IPS DF 4.7 (cell line): ENCODE measurements around the gene DYDC1.
"Not testable (repeated sequence)": the region's sequence is repeated elsewhere in the genome, so short reads cannot be mapped to it uniquely, and the experiment has no call there.

ENCODE experiments used
- DNase-seq: peaks from one replicate; pipeline ENCODE4 v3.0.0-alpha.2; 2013; ENCODE audit warnings: low spot score; ENCODE audit errors: extremely low read depth

The DYDC1 gene

DNA sequence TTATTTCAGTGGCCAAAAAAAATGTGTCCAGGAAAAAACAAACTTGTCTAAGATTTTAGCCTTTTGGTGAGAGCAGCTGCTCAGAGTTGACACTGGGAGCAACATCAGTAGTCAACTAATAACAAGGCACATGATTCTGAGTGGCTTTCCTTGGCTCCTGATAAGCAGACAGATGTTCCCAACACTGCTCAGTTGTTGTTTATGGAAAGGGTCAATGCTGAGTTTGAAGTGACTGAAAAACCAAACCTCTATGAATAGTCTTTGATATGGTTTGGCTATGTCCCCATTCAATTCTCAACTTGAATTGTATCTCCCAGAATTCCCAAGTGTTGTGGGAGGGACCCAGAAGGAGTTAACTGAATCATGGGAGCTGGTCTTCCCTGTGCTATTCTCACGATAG, 12.3 kb downstream of the DYDC1 start:
- no peak for DNase-seq

DNA sequence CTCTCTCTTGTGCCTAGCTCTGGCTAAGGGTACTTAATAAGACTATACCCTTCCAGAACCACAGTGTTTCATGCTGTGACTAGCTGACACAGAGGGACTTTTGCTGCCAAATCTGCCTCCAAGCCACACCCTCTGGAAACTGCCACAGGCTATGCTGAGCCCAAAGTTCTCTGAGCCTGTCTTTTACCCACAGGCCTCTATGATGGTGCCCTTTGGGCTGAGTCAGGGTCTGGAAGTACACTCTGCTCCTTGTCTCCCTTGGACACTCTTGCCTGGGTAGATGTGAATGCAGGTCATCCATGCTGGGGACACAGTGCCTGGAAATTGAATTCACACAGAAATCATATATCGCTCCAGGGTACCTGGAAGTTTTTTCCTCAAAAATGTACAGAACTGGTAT, 22.6 kb downstream of the DYDC1 start:
- no peak for DNase-seq

GRCh38 chr10:80324891-80325364, 31.6 kb downstream of the DYDC1 start:
- DNase-seq = no peak

DNA sequence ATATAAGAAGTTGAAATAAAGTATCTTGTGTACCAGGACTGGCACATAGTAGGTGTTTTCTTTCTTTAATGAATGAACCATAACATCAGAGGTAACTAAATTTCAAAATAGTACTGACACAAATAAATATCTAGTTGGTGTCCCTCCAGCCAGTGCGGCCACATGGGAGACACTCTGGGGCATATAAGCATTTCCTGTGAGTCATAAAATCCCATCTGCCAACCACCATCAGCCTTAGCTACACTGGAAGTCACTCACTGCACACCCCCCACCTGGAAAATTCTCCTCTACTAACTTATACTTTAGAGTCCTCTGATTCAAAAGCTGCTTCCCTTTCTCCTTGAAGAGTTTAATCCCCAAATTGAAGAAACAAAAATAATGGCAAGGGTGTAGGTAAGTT, 32.5 kb downstream of the DYDC1 start:
- DNase-seq = no peak

DNA sequence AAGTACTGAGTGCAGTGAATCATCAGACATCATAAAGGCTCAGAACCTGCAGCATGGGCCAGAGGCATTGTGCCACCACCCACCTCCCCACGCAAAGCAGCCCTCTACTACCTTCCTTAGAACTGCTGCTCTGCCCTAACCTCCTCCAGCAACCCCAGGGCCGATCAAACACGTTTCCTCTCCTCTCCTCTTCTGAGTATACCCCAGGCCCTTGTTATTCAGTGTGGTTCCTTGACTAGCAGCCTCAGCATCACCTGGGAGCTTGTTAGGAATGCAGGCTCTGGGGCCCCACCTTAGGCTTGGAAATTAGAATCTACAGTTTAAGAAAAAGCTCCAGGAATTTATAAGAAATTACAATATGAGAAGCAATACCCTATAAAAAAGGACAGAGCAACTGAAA, 33.2 kb downstream of the DYDC1 start:
- DNase-seq = no peak

GRCh38 chr10:80322711-80323110, 33.8 kb downstream of the DYDC1 start:
- no peak for DNase-seq

GRCh38 chr10:80322158-80322557, 34.4 kb downstream of the DYDC1 start:
- no peak for DNase-seq

DNA sequence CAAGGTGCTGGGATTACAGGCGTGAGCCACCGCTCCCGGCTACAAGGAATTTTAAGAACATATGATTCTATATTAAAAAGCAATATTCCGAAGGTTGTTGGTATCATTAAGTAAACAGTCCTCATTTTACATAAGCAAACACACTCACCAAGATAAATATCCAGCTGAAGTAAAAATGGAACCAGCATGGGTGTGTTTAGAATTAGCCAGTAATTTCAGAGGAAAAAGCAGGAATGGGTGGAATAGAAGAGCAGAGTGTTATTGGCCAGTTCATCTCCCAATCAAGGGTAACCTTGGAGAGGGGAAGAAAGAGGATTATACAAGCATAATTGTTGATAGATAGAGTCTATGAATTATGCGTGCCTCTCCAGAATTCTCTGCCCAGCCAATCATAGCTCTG, 35.4 kb downstream of the DYDC1 start:
- DNase-seq = no peak

DNA sequence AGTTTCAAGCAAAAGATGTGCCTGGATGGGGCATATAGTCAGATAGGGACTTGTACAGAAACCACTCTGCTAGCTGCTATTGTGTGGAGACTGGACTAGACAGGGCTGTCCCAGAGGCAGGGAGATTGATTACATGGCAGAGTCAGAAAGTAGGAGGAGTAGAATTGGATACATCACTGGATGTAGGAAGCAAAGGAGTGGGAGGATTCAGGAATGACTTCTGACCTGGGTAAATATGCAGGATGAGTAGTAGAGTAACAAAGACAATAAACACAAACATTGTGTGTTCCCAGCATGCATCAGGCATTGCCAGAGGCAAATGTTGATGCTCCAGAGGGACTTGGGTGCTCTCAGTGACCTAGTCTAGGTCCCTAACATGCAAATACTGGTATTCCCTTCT, 36.2 kb downstream of the DYDC1 start:
- DNase-seq = no peak

- no peak for DNase-seq
Observed at GRCh38 chr10:80319725-80320290, 36.7 kb downstream of the DYDC1 start.

- no peak for DNase-seq
Observed at GRCh38 chr10:80319318-80319717, 37.2 kb downstream of the DYDC1 start.

DNA sequence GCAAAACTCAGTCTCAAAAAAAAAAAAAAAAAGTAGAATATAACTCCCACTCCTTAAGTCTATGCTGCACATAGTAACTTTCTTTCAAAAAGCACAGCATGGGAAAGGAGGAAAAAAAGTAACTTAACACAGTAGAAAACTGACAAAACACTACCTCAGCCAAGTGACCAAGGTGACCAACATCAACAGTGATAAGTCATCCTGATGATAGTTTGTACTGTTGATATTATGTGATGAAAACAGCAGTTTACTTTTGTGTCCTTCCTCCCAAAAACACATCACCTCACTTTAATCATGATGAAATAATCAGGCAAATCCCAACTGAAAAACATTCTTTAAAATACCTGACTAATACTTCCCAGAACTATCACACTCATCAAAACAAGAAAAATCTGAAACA, 37.8 kb downstream of the DYDC1 start:
- DNase-seq = no peak

DNA sequence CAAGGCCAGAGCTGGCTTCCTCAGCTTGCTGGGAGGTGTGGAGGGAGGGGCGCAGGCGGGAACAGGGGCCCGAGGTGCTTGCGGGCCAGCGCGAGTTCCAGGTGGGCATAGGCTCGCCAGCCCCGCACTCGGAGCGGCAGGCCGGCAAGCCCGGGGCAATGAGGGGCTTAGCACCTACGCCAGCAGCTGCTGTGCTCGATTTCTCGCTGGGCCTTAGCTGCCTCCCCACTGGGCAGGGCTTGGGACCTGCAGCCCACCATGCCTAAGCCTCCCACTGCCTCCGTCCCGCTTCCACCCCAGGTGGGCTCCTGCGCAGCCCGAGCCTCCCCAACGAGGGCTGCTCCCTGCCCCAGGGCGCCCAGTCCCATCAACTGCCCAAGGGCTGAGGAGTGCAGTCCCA, 41.2 kb downstream of the DYDC1 start:
- DNase-seq = no peak

DNA sequence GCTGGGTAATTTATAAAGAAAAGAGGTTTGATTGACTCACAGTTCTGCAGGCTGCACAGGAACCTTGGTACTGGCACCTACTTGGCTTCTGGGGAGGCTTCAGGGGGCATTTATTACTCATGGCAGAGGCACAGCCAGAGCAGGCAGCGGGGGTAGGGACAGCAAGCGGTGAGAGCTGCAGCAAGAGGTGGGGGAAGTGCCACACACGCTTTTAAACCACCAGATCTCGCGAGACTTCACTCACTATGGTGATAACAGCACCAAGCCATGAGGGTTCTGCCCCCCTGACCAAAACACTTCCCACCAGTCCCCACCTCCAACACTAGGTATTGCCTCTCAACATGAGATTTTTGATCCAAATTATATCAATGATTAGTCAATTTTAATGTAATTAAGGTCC, 43.0 kb downstream of the DYDC1 start:
- no peak for DNase-seq

- DNase-seq = not testable (repeated sequence)
Observed at GRCh38 chr10:80305989-80306388, 50.6 kb downstream of the DYDC1 start.

DNA sequence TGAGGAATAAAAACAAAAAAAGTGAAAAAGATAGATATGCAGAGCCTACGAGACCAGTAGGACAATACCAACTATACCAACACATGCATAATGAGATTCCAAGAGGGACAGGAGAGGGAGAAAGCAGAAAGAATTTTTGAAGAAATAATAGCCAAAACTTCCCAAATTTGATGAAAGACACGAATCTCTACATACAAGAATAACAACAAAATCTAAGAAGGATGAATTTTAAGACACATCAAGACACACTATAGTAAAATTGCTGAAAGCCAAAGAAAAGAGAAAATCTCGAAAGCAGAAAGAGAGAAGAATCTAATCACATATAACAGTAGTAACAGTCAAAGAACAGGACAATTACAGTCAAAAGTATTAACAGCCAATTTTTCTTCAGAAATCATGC, 59.6 kb downstream of the DYDC1 start:
- DNase-seq = no peak

DNA sequence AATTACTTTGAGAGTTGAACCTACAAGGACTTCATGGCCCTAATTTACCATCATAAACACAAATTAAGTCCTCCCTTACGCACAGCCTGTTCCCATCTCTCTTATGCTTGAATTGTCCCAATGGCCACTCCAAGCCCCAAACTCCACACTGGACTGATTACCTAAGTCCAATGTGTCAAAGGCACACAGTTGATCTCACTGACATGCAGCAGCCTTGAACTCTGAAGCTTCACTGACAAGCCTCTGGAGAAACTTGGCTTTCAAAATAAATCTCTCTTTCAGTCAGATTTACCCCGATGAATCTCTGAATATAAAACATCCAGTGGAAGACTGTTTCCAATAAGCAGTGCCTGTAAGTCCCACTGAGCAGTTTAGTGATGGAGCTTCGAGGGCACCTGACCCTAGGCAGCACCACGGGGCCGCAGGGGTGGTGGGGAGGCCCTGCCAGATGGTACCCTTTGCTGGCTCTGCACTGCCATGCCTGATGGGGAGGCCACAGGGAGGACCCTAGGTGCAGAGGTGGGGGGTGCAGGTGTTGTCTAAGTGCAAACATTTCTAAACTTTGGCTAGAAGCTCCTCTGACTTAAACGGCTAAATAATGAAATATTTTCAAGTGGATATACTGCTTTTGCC, 63.8 kb downstream of the DYDC1 start:
- DNase-seq = no peak

DNA sequence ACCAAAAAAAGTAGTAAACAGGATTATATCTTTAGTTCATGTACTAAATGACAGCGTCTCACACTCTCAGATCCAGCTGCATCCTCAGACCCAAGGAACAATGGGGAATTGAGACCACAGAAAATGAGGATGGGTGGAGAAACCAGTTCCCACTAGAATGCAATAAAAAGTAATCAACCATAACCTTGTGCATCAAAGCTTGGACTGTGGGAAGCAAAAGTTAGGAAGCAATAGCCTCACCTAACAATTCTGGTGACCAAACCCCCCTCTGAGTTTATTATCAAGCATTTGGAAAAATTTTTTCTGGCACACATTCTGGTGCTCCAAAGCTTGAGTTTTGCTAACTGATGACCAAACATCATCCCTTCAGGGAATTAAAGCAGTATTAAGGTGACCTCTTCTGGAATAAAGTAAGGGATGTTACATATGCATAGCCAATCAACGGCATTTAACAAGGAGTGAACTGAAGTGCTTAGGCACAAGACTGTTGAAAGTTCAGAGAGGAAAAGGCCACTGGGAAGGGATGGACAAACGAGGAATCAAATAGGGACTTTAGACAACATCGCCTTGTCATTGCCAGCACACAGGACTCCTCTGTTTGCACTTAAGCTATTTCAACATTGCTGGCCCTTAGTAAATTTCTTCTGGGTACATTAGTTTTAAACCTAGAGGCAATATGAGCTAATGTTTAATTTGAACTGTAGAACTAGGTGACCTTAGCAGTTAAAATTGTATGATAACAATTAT, 65.9 kb downstream of the DYDC1 start:
- no peak for DNase-seq

GRCh38 chr10:80289451-80290287, 66.9 kb downstream of the DYDC1 start, which contains the start of gene MAT1A:
Gene MAT1A (minus strand): TSS chr10:80289658. CDS start chr10:80289423, 235 bp downstream.
- peak; percentile 60 for DNase-seq

DNA sequence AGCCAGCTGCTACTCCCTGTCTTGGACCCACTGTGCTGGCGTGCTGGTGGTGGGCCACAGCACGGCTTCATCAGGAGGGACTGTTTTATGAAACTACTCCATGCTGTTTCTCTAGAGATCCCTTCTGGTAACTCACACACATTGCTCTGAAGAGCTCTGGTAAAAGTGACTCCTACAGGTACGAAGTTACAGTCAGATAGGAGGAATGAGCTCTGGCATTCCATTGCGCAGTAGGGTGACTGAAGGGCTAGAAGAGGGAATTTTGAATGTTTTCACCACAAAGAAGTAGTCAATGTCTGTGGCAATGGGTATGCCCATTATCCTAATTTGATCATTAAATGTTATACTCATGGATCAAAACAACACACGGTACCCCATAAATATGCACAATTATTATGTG, 67.7 kb downstream of the DYDC1 start:
- no peak for DNase-seq
